HepG2 (cell line): ENCODE data around the gene BCAN. TPM values are rescaled to one million over a fixed set of nuclear protein-coding genes. Genes with fewer than 3 reads are reported as not detected.

Experiments
- CBFB ChIP-seq: sonication (generic); formaldehyde crosslinking; IDR thresholded peaks from 2 replicates; pipeline ENCODE4 v1.4.0; 2020; ENCODE audit warnings: missing genetic modification reagents
- FOXO1 ChIP-seq: sonication (generic); formaldehyde crosslinking; IDR thresholded peaks from 2 replicates; pipeline ENCODE4 v1.4.0; 2020; ENCODE audit warnings: missing genetic modification reagents
- GABPA ChIP-seq, 2 experiments: IDR thresholded peaks; 2 replicates each; pipeline ENCODE4 v1.6.1; 2011 to 2016; ENCODE audit warnings: low read depth in 2 of 2, low read length in 1 of 2, missing biosample characterization in 1 of 2, missing genetic modification characterization in 1 of 2
- HNRNPUL1 ChIP-seq: fragments of 200-400 bp; formaldehyde crosslinking; IDR thresholded peaks from 2 replicates; pipeline ENCODE4 v1.6.1; 2017; ENCODE audit warnings: low read depth, mild to moderate bottlenecking, low read length, moderate library complexity
- PHF5A ChIP-seq: IDR thresholded peaks from one replicate; pipeline ENCODE4 v1.6.1; 2018; ENCODE audit warnings: low read depth, missing genetic modification reagents; ENCODE audit not compliant: unreplicated experiment
- SNAPC4 ChIP-seq: sonication (generic); formaldehyde crosslinking; IDR thresholded peaks from 2 replicates; pipeline ENCODE4 v1.4.0; 2020; ENCODE audit warnings: mild to moderate bottlenecking, missing genetic modification reagents
- SUZ12 ChIP-seq: fragments of 150-350 bp; IDR thresholded peaks from 2 replicates; pipeline ENCODE4 v1.6.1; 2014; ENCODE audit warnings: low read depth, low read length
- SYNCRIP ChIP-seq: fragments of 200-400 bp; formaldehyde crosslinking; IDR thresholded peaks from 2 replicates; pipeline ENCODE4 v1.6.1; 2018; ENCODE audit warnings: mild to moderate bottlenecking, low read depth, low read length; ENCODE audit not compliant: insufficient read depth
- TSC22D2 ChIP-seq: sonication (generic); formaldehyde crosslinking; IDR thresholded peaks from 2 replicates; pipeline ENCODE4 v1.5.1; 2020; ENCODE audit warnings: missing genetic modification reagents, mild to moderate bottlenecking, borderline replicate concordance
- ZBTB42 ChIP-seq: sonication (generic); formaldehyde crosslinking; IDR thresholded peaks from 2 replicates; pipeline ENCODE4 v1.5.0; 2020; ENCODE audit warnings: mild to moderate bottlenecking, missing genetic modification reagents
- ZNF160 ChIP-seq: sonication (generic); formaldehyde crosslinking; IDR thresholded peaks from 2 replicates; pipeline ENCODE4 v1.8.0; 2022; ENCODE audit warnings: mild to moderate bottlenecking, inconsistent platforms, missing genetic modification reagents
- ZNF33A ChIP-seq: sonication (generic); formaldehyde crosslinking; IDR thresholded peaks from 2 replicates; pipeline ENCODE4 v1.5.1; 2020; ENCODE audit warnings: missing genetic modification reagents, mild to moderate bottlenecking, moderate library complexity, borderline replicate concordance
- ZNF44 ChIP-seq: sonication (generic); formaldehyde crosslinking; IDR thresholded peaks from 2 replicates; pipeline ENCODE4 v1.5.1; 2020; ENCODE audit warnings: mild to moderate bottlenecking, missing genetic modification reagents
- ZNF563 ChIP-seq: sonication (generic); formaldehyde crosslinking; IDR thresholded peaks from 2 replicates; pipeline ENCODE4 v1.8.0; 2022; ENCODE audit warnings: mild to moderate bottlenecking, moderate library complexity, missing genetic modification reagents
- ZNF800 ChIP-seq: sonication (generic); formaldehyde crosslinking; IDR thresholded peaks from 2 replicates; pipeline ENCODE4 v1.4.0; 2020; ENCODE audit warnings: missing genetic modification reagents
- polyA plus RNA-seq, 8 experiments: library from polyadenylated mRNA; depleted of rRNA in 3 of 8; stranded (reverse) in 7 of 8; unstranded in 1 of 8; fragments of >200 nt; fragmentation: Illumina TruSeq in 4 of 8; extraction: Trizol in 4 of 8; gene quantifications; 2 replicates each; pipeline versions ENCODE4 v1.2.1 to v1.2.3, GENCODE V29; 2011 to 2016; ENCODE audit warnings: low read depth in 4 of 8, missing spikeins in 1 of 8, mixed read lengths in 1 of 8; ENCODE audit not compliant: insufficient read depth in 1 of 8
- total RNA-seq, 5 experiments: library from RNA; depleted of rRNA; stranded (reverse); fragments of >200 nt; fragmentation: Illumina TruSeq; extraction: Trizol; gene quantifications; 2 replicates each; pipeline ENCODE4 v1.2.3, GENCODE V29; 2016; ENCODE audit warnings: low read depth in 1 of 5
- TF ChIP-seq, protein P1 (sequence below), 2 experiments: IDR thresholded peaks; 2 replicates each; pipeline ENCODE4 v1.6.1; 2011 to 2012; ENCODE audit warnings: low read length in 2 of 2, borderline replicate concordance in 1 of 2, low read depth in 1 of 2, mild to moderate bottlenecking in 1 of 2, moderate library complexity in 1 of 2
- TF ChIP-seq, protein P2 (sequence below): sonication (generic); formaldehyde crosslinking; conservative IDR thresholded peaks from 2 replicates; pipeline ENCODE4 v1.8.0; 2022; ENCODE audit warnings: missing genetic modification reagents

The BCAN gene
- total and polyA plus RNA-seq, 2 of the 13 experiments (the other 11 are each of a cell fraction or from before 2014, with no cell fraction given), result not detected

DNA sequence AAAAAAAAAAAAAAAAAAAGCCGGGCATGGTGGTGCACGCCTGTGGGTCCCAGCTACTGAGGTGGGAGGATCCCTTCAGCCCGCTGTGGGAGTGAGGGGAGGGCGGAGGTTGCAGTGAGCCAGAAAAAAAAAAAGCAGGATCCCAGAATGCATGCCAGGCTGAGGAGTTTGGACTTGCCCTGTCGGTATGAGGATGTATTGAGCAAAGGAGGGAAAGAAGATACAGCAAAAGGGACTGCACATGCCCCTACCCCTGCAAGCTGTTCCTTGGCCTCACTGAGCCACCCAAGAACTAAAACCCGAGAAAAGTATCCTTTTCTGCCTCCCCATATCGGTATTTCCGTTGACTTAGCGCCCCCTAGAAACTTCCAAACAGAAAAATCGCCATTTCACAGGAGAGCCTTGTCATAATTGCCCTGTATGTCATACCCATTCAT, 39.3 kb upstream of the BCAN start (continued):
- TF ChIP-seq SNAPC4 (CRISPR knock-in tag), result no peak
- TF ChIP-seq TSC22D2 (CRISPR knock-in tag), result no peak
- no peak for TF ChIP-seq PHF5A (CRISPR knock-in tag)
- TF ChIP-seq, protein P1, sequence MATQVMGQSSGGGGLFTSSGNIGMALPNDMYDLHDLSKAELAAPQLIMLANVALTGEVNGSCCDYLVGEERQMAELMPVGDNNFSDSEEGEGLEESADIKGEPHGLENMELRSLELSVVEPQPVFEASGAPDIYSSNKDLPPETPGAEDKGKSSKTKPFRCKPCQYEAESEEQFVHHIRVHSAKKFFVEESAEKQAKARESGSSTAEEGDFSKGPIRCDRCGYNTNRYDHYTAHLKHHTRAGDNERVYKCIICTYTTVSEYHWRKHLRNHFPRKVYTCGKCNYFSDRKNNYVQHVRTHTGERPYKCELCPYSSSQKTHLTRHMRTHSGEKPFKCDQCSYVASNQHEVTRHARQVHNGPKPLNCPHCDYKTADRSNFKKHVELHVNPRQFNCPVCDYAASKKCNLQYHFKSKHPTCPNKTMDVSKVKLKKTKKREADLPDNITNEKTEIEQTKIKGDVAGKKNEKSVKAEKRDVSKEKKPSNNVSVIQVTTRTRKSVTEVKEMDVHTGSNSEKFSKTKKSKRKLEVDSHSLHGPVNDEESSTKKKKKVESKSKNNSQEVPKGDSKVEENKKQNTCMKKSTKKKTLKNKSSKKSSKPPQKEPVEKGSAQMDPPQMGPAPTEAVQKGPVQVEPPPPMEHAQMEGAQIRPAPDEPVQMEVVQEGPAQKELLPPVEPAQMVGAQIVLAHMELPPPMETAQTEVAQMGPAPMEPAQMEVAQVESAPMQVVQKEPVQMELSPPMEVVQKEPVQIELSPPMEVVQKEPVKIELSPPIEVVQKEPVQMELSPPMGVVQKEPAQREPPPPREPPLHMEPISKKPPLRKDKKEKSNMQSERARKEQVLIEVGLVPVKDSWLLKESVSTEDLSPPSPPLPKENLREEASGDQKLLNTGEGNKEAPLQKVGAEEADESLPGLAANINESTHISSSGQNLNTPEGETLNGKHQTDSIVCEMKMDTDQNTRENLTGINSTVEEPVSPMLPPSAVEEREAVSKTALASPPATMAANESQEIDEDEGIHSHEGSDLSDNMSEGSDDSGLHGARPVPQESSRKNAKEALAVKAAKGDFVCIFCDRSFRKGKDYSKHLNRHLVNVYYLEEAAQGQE (IDR thresholded peaks at IDR 0.05; ENCODE audit: borderline replicate concordance in 1 of 2, low read depth in 1 of 2, low read length in 2 of 2), result no peak
- TF ChIP-seq HNRNPUL1, result no peak
- TF ChIP-seq CBFB (CRISPR knock-in tag), result no peak
- TF ChIP-seq, protein P2, sequence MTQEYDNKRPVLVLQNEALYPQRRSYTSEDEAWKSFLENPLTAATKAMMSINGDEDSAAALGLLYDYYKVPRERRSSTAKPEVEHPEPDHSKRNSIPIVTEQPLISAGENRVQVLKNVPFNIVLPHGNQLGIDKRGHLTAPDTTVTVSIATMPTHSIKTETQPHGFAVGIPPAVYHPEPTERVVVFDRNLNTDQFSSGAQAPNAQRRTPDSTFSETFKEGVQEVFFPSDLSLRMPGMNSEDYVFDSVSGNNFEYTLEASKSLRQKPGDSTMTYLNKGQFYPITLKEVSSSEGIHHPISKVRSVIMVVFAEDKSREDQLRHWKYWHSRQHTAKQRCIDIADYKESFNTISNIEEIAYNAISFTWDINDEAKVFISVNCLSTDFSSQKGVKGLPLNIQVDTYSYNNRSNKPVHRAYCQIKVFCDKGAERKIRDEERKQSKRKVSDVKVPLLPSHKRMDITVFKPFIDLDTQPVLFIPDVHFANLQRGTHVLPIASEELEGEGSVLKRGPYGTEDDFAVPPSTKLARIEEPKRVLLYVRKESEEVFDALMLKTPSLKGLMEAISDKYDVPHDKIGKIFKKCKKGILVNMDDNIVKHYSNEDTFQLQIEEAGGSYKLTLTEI, result no peak
- TF ChIP-seq ZNF563, result no peak
- no peak for TF ChIP-seq ZNF800 (CRISPR knock-in tag)
- TF ChIP-seq ZBTB42 (CRISPR knock-in tag), result no peak
- no peak for TF ChIP-seq GABPA (IDR thresholded peaks at IDR 0.05; ENCODE audit: low read depth, low read length)
- 0 out of 2 replicates have a peak, but pooled peaks have one; percentile 21 for TF ChIP-seq GABPA (CRISPR knock-in tag; IDR thresholded peaks at IDR 0.05; ENCODE audit: low read depth)
- TF ChIP-seq FOXO1, result no peak
- no peak for TF ChIP-seq ZNF44 (CRISPR knock-in tag)
- no peak for TF ChIP-seq ZNF160 (CRISPR knock-in tag)
- TF ChIP-seq ZNF33A (CRISPR knock-in tag), result no peak
- no peak for TF ChIP-seq SUZ12
- no peak for TF ChIP-seq SYNCRIP
